Measurements from ENCODE around the gene GLYATL2. TPM values are rescaled to one million over a fixed set of nuclear protein-coding genes. Genes with fewer than 3 reads are reported as not detected.
A peak's percentile ranks its signal among the peaks of the same experiment; 100 is the strongest.

GLYATL2 gene
- total and polyA plus RNA-seq, 9 of the 15 experiments (the other 6 are each of a cell fraction or from before 2014, with no cell fraction given): not detected

- TF ChIP-seq KAT7 (CRISPR knock-in tag; IDR thresholded peaks at IDR 0.05; ENCODE audit: borderline replicate concordance) (no peak), BACH1 (tag; IDR thresholded peaks at IDR 0.05) (peak; percentile 51; the same call in 1 of the 2 replicates), DIDO1 (tag; IDR thresholded peaks at IDR 0.05; ENCODE audit: low read depth) (no peak), ZNF280B (CRISPR knock-in tag; IDR thresholded peaks at IDR 0.05) (no peak), SAFB (IDR thresholded peaks at IDR 0.05; ENCODE audit: borderline replicate concordance, low read depth, low read length) (no peak), MYC (IDR thresholded peaks at IDR 0.05; ENCODE audit: low read depth, low read length) (no peak), MYC (CRISPR knock-in tag; IDR thresholded peaks at IDR 0.05; ENCODE audit: borderline replicate concordance, low read depth) (no peak), ZNF696 (CRISPR knock-in tag; conservative IDR thresholded peaks at IDR 0.05) (no peak), HOMEZ (CRISPR knock-in tag; IDR thresholded peaks at IDR 0.05) (no peak), COPS2 (conservative IDR thresholded peaks at IDR 0.05) (no peak), TSC22D4 (tag; IDR thresholded peaks at IDR 0.05) (no peak), ZNF407 (IDR thresholded peaks at IDR 0.05; ENCODE audit: low read depth) (no peak), ZBTB49 (CRISPR knock-in tag; IDR thresholded peaks at IDR 0.05; ENCODE audit: borderline replicate concordance) (no peak), YY1 (IDR thresholded peaks at IDR 0.05; ENCODE audit: borderline replicate concordance in 1 of 3, control insufficient read depth in 1 of 3, extremely low read depth in 1 of 3, insufficient read depth in 3 of 3, insufficient read length in 1 of 3, insufficient replicate concordance in 2 of 3, low read depth in 1 of 3, low read length in 2 of 3) (peak in 1 of 3 experiments; percentile 69)
Observed at GRCh38 chr11:58786693-58787092, 57.8 kb downstream of the GLYATL2 start (continued).

Data from K562 (cell line).